HG02852 (cell line): ENCODE results near the gene FUNDC1.

ENCODE experiments used
- ATAC-seq: cut with Tn5 transposase; IDR thresholded peaks from one replicate; pipeline ENCODE4 v1.9.1; 2021; ENCODE audit warnings: mild to moderate bottlenecking, moderate library complexity; ENCODE audit not compliant: unreplicated experiment

FUNDC1 gene

GRCh38 chrX:44482575-44482974, 60.1 kb downstream of the FUNDC1 start:
- ATAC-seq, result no peak

GRCh38 chrX:44480591-44480990, 62.1 kb downstream of the FUNDC1 start:
- ATAC-seq, result no peak

- no peak for ATAC-seq
Measured at GRCh38 chrX:44474410-44474809, 68.2 kb downstream of the FUNDC1 start.
